Inferior parietal cortex (tissue), 1 donor: ENCODE results near the gene CIDEA.
"Not testable (repeated sequence)": the region's sequence is repeated elsewhere in the genome, so short reads cannot be mapped to it uniquely, and the experiment has no call there.

Source experiments
- DNase-seq: peaks from one replicate; pipeline ENCODE4 v3.0.0-alpha.2; 2016; ENCODE audit errors: extremely low spot score

Gene CIDEA, protein sequence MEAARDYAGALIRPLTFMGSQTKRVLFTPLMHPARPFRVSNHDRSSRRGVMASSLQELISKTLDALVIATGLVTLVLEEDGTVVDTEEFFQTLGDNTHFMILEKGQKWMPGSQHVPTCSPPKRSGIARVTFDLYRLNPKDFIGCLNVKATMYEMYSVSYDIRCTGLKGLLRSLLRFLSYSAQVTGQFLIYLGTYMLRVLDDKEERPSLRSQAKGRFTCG

DNA sequence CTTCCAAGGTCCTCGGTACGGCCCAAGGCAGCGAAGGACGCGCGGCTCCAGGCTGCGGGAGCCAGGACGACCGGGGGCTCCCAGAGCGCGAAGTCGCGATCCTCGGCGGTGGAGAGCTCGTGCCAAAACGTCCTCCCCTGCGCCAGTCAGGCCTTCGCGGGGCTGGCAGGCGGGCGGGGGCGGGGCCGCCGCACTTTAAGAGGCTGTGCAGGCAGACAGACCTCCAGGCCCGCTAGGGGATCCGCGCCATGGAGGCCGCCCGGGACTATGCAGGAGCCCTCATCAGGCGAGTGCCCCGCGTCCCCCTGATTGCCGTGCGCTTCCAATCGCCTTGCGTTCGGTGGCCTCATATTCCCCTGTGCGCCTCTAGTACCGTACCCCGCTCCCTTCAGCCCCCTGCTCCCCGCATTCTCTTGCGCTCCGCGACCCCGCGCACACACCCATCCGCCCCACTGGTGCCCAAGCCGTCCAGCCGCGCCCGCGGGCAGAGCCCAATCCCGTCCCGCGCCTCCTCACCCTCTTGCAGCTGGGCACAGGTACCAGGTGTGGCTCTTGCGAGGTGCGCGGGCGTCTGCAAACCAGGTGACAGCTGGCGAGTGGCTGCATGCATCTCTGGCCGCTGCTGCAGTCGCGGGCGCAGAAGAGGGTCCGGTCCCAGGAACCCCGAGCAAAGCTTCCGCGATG is at the start of gene CIDEA:
Gene CIDEA (plus strand): TSS at position 226 of the 684 bp plus-strand sequence. CDS start 23 bp downstream, at position 249.
- no peak for DNase-seq

DNA sequence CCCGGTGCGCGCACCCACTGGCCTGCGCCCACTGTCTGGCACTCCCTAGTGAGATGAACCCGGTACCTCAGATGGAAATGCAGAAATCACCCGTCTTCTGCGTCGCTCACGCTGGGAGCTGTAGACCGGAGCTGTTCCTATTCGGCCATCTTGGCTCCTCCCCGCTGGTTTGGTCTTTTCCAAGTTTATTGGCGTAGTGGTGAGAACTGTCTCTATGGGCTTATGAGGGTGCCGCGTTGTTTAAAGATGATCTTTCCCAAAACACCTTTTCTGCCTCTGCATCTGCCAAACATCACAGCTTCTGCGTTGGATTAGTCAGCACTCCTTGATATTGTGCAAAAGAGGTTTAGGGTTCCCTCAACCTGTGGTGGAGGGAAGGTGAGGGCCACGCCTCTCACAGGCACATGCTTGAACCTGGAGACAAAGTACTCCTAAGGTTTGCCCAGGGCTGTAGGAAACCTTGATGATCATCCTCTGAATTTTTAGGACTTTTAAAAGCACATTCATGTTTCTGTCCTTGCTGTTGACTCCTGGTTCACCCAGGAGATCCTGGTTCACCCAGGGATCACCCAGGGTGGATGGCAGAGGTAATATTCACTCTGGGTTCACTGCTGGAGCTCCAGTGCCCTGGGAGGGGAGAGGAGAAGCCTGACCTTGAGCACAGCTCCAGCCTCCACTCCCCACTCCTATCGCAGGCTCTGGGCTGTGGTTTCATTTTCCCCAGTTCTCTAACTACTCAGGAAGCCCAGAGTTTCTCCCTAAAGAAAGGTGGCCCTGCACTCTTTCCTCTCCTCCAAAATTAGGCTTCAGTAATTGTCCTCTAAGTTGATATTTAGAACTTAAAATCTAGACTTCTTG is 45.6 kb upstream of the CIDEA start:
- DNase-seq, result not testable (repeated sequence)

DNA sequence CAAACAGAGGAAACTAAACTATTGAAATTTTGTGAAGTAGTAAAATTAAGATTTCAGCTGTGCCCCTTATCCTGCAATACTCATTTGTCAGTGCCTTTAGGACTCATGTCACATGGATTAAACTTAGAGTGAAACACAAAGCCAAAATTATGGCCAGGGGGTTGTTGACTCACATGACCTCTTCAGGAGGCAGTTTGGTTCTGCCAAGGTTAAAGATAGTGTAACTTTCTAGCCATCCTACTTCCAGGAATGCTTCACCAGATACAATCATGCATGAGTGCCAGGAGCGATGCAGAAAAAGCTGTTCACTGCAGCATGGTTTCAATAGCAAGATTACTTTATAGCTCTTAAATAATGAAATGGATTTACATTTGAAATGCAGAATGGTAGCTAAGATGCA is 41.9 kb upstream of the CIDEA start:
- DNase-seq, result not testable (repeated sequence)

DNA sequence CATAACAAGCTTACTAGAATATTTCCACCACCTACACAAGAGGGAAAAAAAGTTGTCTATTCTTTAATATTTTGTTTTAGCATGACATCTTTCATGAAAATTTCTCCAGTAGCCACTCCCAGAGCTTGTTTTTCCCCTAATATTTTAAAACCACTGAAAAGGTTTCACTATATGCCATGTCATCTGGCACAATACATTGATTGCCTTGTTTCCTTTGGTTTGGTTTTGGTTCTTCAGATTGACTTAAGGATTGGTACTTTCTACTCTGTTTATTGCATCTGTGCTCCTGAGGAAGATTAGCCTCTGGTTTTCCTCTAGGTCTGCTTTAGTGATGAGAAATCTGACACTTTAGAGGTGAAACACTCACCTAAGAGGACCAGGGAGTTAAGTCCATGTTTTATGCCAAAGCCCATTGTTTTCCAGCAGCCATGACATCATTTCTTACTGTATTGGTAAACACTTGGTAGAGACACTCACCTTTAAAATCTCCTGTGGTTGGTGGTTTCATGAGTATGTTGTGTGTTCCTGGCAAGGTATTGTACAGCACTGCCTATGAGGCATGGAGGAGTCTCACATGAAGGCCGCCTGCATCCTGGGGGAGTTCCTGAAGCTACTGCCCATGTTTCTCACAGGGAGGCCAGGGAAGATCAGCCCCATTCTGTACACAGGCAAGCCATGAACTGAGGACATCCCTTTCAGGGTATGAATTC is 39.7 kb upstream of the CIDEA start:
- DNase-seq, result not testable (repeated sequence)

DNA sequence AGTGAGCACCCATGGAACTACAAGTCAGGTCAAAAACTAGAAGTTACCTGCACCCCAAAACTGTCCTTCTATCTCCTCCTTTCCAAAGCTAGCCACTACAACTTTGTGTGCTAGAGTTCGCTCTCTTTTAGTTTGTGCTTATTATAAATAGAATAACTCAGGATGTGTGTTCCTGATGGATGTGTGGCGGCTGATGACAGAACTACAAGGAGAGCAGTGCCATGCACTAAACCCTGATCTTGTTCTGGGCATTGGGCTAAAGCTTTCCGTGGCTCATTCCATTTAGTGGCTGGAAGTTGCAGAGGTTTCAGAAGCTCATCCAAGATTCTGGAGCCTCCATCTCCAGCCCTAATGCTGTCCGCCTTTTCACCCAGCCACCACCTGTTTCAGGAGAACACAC is 37.7 kb upstream of the CIDEA start:
- not testable (repeated sequence) for DNase-seq

DNA sequence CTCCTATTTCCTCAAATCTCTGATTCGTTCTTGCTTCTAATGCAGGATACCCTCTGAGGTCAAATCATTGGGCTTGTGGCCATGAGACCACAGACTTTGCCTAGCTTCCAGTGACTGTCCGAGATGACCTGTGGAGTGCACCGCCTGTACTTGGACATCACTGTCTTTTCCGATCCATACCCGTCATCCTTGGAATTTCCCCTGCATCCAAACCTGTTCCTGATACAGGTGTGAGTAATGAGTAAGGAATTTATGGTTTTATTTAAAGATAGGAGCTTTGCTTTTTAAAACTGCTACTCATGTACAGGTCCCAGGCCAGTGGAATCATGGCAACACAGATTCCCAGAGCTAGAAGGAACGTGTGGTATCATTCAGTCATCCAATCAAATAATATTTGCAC is 35.6 kb upstream of the CIDEA start:
- not testable (repeated sequence) for DNase-seq

DNA sequence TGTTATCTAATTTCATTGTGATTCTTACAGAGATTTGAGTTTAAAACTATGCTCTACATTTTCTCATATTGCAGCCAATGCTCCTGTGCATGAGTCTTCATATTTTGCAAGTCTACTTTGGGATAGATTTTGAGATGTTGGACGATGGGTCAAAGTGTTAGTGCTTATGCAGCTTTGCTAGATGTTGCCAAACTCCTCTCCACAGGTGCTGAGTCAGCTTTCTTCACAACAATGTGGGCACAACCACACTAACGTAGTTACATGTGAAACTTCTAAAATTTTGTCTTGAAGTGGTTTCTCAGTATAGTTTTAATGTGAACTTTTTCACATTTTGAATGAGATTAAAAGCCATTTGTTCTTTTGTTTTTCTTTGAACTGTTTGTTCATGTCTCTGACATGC is 32.1 kb upstream of the CIDEA start:
- not testable (repeated sequence) for DNase-seq

DNA sequence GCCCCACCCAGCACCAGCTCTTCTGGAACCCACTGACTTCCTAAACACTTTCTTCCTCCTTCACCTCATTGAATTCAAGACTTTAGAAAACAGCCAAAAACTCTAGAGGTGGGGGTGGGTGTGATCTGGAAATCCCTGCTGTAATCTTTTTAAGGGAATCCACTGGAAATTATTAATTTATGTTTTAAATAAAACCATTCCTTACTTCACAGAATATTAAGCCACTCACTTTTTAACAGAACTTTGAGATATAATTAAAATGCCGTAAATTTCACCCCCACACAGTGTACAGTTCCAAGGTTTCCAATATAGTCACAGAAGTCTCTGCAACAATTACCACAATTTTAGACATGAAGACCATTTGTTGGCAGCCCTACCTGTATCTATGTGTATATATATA is 30.8 kb upstream of the CIDEA start:
- not testable (repeated sequence) for DNase-seq

DNA sequence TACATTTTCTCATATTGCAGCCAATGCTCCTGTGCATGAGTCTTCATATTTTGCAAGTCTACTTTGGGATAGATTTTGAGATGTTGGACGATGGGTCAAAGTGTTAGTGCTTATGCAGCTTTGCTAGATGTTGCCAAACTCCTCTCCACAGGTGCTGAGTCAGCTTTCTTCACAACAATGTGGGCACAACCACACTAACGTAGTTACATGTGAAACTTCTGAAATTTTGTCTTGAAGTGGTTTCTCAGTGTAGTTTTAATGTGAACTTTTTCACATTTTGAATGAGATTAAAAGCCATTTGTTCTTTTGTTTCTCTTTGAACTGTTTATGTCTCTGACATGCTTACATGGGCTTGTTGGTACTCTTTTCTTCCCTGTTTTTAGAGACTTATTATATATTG is 27.4 kb upstream of the CIDEA start:
- not testable (repeated sequence) for DNase-seq

DNA sequence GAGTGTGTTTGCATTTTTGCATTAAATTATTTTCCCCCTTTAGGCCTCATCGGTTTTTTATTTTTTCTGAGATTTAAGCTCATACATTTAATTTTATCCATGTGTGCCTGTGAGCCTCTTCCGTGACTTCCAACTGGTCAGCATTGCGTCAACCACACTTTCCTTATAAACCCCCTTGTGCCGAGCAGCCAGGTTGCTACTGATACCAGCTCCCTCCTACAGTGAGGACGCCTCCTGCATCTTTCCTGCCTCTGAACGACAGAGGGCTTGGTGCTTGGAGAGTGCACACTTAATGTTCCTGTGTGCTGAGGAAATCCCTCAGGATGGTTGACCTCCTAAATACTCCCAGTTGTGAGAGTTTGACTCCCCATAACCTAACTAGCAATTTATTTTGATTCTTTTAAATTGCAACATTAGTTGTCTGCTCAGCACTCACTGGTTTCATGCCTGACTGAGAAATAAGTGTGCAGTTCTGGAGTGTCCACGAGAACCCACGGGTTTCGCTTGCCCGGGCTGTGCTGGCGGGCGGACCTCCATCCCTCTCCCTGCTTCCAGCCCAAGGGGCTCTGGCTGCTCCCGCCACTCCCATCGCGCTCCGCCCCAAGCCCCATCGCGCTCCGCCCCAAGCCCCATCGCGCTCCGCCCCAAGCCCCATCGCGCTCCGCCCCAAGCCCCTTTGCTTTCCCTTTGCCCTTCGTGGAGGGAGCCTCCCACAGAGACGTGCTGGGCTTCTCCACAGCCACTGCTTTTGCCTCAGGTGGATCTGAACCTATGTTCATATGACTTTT is 26.6 kb upstream of the CIDEA start:
- not testable (repeated sequence) for DNase-seq

DNA sequence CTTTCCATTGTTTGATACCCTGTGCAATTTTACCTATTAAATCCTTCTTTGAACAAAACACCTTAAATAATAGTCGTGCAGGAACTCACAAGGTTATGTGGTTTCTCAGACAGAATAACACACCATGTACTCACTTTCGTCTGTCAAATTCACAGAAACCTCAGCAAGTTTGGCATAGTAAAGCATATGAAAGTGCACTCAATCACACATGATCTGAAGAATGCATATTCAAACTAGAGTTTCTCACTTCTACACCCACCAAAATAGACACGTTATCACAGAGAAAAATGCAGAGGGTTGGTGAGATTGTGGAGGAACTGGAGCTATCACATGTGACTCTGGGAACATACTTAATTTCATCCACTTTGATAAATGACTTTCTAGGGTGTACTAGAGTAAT is 25.9 kb upstream of the CIDEA start:
- DNase-seq, result not testable (repeated sequence)

DNA sequence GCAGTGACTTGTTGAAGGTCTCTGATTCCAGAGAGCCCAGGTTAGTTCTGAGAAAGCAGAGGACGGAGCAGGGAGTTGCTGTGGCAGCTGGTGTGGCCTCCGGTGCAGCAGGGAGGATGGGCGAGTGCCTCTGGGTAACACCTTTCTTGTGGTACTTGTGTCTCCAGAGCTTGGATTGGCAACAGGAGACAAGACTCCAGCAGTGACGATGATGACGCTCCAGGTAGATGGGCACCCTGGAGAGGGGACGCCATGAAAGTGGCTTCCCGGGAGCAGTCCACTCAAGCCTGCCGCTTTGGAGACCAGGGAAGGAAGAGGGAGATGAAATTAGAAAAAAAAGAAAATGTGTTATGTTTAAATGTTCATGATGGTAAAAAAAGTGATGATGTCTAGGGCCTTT is 23.6 kb upstream of the CIDEA start:
- DNase-seq, result not testable (repeated sequence)

DNA sequence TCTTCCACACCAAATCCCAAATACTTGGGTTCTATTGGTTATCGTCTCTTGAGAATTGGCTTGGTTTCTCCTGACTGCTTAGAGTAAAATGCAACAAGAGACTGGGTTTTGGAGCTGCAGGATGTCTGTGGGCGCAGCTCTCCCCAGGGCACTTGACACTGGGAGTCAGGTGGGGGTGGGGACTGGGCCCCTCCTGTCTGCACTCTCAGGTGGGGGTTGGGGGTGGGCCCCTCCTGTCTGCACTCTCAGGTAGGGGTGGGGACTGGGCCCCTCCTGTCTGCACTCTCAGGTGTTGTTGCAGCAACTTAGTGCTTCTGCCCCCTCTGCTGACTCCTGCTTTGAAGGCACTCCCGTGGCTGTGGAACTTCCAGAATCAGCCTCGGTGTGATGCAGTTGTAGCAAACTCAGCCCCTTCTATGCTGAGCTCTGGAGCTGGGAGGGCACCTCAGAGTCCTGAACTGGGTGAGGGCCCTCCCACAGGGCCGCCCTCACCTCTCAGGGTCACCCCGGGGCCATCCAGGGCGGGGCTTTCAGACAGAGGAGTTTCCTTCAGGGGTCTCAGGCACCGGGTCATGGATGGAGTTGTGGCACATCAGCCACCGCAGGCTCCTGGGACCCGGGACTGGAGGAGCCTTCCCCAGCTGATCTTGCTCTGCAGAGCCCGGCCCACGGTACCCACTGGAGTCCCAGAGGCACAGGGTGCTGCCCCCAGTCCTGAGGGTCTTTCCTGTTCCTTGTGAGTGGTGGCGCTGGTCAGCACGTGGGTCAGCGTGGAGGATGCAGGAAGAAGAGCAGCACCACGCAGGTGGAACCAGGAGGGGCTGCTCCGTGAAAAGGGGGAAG is 22.9 kb upstream of the CIDEA start:
- no peak for DNase-seq

DNA sequence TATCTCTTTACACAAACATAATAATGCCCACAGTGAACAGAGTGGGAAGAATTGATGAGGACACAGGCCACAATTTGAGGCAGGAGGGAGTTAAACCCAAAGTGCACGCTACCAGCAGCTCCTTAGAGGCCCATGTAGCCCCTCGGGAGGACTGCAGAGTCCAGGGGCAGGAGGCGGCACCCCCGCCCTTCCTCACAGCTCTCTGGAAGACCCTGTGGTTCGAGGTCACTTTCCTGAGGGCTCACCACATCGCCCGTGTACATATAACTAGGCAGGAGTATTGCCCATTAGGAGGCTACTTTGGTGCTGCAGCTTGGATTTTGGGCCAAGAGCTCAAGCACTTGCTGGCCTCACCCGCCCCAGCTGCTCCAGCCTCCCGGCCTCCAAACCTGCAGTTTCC is 22.2 kb upstream of the CIDEA start:
- DNase-seq, result no peak

DNA sequence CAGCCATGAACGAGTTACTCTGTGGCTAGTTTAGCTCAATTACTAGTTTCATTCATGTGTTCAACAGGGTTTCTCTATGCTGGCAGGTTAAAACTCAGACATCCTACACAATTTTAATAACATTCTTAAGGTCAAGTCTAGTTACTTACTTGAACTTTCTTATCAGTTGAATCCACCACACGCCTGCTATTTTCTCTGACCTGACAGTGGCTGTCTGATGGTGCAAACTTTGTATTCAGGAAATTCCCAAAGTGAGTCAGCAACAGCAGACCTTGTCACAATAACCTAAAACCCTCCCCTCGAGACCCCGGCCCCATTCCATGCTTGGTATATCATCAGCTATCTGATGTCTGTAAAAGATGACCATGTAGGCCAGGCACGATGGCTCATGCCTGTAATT is 20.8 kb upstream of the CIDEA start:
- no peak for DNase-seq

DNA sequence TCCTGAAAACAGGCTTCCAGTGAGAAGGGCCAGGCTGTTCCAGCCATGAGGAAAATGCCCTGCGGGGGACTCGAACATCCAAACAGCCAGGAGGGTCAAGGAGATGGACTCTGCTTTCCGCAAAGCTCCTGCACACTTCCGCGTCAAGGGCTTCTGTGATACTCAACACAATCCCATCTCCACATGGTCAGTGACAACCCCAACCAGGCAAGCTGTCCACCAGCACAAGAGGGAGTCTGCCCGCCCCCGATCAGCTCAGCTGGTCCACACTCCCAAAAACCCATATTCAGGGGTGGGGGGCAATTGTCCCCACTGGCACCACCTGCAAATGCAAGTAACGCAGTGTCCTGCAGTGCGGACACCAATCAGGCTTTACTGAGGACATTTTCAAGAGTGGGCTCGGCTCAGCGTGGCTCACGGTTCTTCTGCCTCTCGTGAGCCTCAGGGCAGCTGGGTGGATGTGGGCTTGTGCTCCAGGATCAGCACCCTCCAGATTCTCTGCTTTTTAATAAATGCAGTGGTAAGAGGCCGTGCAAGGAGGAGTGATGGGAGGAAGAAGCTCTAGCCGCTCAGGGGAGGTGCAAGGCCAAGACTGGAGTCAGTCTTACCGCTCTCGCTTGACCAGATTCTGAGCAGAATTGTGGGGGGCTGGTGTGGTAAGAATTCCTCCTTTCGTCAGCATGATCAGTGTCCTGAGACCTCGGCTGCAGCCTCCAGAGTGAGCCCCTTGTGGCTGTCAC is 19.5 kb upstream of the CIDEA start:
- DNase-seq, result no peak

DNA sequence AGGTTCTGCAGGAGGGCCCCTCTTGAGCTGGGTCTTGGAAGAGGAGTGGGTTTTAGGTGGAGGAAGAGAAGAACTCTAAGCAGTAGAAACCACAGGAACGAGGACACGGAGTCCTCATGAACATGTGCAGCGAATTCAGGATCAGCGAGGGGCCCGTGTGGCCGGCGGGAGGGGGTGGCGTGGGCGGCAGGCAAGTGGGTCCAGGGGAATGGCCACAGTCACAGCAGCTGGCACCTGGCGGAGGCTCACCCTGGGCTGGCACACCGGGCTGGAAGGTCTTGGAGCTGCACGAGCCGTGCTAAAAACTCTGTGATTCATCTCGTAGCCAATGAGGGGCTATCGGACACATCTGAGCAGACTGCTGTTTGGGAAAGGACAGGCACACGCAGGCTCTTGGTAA is 18.0 kb upstream of the CIDEA start:
- no peak for DNase-seq

DNA sequence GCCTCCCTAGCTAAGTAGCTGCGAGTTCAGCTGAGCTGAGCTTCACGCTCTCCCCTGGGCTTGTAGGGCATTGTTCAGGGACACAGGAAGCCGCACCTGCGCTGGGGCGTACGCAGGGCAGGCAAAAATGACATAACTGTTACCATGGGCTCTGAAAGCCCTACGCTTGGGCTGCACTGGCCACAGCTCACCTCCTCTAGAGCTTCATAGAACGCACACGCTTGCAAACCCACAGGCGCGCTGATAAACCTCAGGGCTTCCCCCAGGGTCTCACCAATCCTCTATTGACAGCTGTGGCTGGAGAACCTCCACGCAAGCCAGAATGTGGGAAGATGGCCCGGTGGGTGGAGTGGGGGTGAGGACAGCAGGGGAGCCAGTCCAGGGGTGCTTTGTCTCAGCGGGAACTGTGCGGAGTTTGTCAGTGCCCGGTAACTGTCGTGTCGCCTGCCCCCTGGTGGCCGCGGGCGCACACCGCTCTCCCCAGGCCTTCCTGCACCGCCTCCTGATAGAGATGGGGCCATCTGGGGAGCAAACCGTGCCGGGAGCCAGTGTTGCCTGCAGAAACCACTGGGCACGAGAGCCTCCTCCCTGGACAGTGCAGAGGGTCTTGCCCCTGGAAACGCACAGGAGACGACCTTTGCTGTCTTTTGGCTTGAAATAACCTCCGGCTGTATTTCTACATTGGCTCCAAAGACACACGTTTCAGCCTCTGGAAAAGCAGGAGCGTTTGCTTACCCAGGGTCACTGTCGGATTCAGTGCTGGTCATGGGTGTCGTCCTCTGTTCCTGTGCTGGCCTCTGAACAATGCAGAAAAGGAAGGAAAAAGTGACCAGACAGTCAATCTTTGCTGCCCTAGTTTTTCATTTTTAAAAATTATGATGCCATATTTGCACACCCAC is 17.0 kb upstream of the CIDEA start:
- peak; percentile 49 for DNase-seq
